OCI-M2 (cell line): ENCODE results near the gene MAP3K2.

Experiments
- DNase-seq: peaks from one replicate; lab custom pipeline; 2025; ENCODE audit not compliant: unreplicated experiment; lab: John Stamatoyannopoulos, UW

The MAP3K2 gene

GRCh38 chr2:127407661-127408003 lies 19.9 kb upstream of the MAP3K2 start:
- no peak for DNase-seq

GRCh38 chr2:127407091-127407490 lies 19.3 kb upstream of the MAP3K2 start:
- no peak for DNase-seq

- no peak for DNase-seq
Observed at GRCh38 chr2:127406454-127406853, 18.7 kb upstream of the MAP3K2 start.

GRCh38 chr2:127405255-127405610 lies 17.5 kb upstream of the MAP3K2 start:
- DNase-seq, result no peak

- no peak for DNase-seq
Observed at GRCh38 chr2:127404466-127405254, 16.9 kb upstream of the MAP3K2 start.

GRCh38 chr2:127403460-127403859 lies 15.7 kb upstream of the MAP3K2 start:
- no peak for DNase-seq

- no peak for DNase-seq
Observed at GRCh38 chr2:127401757-127402695, 14.3 kb upstream of the MAP3K2 start.

- DNase-seq, result no peak
Observed at GRCh38 chr2:127400897-127401756, 13.4 kb upstream of the MAP3K2 start.

- DNase-seq, result no peak
Observed at GRCh38 chr2:127400533-127400896, 12.7 kb upstream of the MAP3K2 start.

GRCh38 chr2:127398239-127398590 lies 10.4 kb upstream of the MAP3K2 start:
- no peak for DNase-seq

- no peak for DNase-seq
Observed at GRCh38 chr2:127397568-127398238, 9.9 kb upstream of the MAP3K2 start.

- DNase-seq, result no peak
Observed at GRCh38 chr2:127394492-127394891, 6.7 kb upstream of the MAP3K2 start.

- no peak for DNase-seq
Observed at GRCh38 chr2:127392828-127393578, 5.2 kb upstream of the MAP3K2 start.

GRCh38 chr2:127392133-127392827 lies 4.5 kb upstream of the MAP3K2 start:
- DNase-seq, result no peak

- no peak for DNase-seq
Observed at GRCh38 chr2:127389778-127390435, 2.1 kb upstream of the MAP3K2 start.

- DNase-seq, result no peak
Observed at GRCh38 chr2:127388423-127389164, 819 bp upstream of the MAP3K2 start.

- DNase-seq, result no peak
Observed at GRCh38 chr2:127386764-127387654, 766 bp downstream of the MAP3K2 start.
